DMS 273 (cell line): ENCODE measurements around the gene KIF1A.

Experiments
- DNase-seq: peaks from one replicate; lab custom pipeline; 2025; ENCODE audit not compliant: unreplicated experiment; lab: John Stamatoyannopoulos, UW

The KIF1A gene

GRCh38 chr2:240799033-240799820 lies 20.8 kb downstream of the KIF1A start:
- DNase-seq = no peak

- DNase-seq = no peak
Observed at GRCh38 chr2:240798327-240798905, 21.6 kb downstream of the KIF1A start.

GRCh38 chr2:240797914-240798313 lies 22.1 kb downstream of the KIF1A start:
- DNase-seq = no peak

DNA sequence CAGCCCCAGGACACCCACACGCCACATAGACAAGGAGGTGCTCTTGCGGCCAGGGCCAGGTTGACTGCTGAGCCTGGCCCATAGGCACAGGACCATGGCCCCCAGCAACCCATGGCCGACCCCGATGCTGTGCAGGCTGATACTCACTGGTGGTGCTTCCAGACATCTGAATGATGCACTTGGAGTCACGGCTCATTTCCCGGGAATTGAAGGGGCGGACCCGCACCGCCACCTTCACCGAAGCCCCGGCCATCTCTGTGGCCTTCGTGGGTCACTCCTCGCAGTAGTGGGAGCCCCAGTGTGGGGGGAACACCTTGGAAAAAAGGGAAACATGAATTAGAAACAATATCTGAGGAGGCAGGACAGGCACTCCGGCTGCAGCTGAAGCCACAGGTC lies 22.5 kb downstream of the KIF1A start:
- no peak for DNase-seq

DNA sequence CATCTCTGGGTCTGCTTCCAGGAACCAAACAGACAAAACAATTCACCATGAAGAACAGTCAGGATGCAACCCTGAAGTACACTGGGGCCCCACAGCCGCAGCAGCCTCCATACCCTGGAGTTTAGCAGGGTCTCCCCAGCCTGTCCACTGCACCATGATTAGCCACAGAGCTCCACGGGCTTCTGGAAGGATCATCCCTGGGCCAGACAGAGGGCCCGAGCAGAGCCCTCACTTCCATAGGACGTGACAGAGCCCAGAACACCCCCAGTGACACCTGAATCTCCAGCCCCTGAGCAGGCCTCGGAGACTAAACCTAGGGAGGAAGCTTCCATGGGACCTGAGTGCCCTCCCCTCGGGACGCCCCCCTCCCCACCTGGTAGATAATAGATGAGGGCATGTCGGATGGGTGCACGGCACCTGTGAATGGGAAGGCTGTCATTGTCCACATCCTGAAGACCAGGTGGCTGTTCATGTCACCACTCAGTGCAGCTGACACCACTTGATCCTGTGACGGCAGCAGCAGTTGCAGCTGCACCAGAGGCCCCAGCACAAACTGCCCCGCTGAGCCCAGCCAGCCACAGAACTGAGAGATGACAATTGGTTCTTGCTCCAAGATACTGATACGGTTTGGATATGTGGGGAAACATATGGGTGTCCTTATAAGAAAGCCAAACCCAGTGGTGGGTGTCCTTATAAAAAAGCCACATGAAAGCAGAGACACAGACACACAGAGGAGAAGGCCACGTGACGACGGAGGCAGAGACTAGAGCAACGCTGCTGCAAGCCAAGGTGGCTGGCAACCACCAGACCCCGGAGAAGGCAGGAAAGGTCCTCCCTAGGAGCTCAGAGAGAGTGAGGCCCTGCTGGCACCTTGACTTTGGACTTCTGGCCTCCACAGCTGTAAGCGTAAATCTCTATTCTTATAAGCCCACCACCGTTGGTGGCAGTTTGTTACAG lies 23.2 kb downstream of the KIF1A start:
- DNase-seq = no peak

GRCh38 chr2:240795916-240796510 lies 24.0 kb downstream of the KIF1A start:
- no peak for DNase-seq

GRCh38 chr2:240795454-240795853 lies 24.6 kb downstream of the KIF1A start:
- no peak for DNase-seq

DNA sequence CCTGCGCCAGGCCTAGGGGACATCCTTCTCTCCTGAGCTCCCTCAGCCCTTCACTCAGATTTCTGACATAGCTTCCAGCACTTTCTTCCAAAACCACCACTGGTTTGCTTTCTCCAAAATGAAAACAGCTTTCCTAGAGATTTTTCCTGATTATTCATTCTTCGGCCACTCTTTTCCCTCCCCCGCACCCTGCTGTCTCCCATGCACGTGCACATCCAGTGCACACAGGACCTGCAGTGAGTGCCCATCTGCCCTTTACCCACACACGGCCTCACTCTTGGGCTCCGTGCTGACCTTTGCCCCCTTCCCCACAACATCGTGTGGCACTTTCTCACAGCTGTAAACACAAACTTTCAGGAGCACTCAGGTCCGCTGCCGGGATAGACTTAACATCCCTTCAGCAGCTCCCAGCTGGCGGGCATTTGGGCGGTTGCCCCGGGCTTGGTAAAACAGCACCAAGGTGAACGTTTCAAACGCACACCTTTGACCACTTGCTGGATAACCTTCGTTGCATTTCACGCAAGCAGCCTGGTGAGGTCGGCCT lies 25.8 kb downstream of the KIF1A start:
- no peak for DNase-seq

GRCh38 chr2:240793313-240794177 lies 26.5 kb downstream of the KIF1A start:
- DNase-seq = no peak

DNA sequence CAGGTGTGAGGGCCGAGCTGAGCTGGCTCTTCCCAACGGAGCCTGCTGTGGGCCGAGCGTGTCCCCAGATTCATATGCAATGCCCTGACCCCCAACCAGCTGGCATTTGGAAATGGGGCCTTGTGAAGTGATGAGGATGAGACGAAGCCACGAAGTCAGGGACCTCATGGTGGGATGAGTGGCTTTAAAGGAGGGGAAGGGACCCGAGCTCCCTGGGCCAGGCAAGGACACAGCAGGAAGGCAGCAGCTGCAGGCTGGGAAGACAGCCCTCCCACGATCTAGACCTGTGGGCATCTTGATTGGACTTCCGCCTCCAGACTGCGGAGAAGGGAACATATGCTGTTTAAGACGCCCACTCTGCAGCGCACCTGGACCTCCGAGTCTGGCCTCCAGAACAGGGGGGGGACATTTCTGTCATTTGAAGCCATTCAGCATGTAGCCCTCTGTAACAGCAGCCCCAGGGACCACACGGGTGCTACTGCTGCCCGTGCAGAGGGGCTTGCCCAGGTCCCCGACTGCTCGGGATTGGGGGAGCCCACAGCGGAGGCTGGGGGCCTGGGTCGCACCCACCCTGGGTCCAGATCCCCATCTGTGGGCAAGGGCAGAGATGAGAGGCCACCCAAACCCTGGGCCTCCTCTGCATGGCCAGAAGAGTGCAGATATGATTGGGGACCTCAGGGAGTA lies 27.2 kb downstream of the KIF1A start:
- peak; percentile 30 for DNase-seq

DNA sequence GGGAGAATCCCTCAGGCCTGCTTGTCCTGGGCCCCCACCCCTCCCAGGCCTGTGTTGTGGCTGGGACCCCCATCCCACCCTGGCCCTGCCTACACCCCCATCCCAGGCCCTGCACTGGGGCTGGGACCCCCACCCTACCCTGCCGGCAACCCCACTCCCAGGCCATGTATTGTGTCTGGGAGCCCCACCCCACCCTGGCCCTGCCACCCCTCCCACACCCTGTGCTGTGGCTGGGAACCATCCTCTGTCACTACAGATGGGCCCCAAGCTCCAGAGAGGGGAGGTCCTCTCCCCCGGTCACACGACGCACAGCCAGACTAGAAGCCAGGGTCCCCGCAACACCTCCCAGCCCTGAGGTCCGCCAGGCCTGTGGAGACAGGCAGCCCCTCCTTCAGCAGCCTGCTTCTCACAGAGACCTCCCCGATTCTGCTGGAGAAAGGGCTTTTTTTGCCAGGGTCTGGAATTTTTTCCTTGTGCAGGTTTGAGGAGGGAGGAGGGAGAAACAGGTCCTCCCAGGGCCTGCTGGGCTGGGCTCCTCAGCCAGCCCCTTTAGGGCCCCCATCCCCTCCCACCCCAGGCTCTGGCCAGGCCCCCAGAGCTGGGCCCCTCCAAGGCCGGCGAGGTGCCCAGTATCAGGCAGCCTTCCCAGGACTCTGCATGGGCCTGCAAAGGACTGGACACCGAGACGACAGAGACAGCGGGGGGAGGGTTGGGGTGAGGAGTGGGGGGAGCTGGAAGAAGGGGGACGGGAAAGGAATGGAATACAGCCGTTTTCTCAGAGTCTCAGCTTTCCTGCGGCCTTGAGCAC lies 28.0 kb downstream of the KIF1A start:
- DNase-seq = no peak

- DNase-seq = no peak
Observed at GRCh38 chr2:240791221-240791800, 28.7 kb downstream of the KIF1A start.

GRCh38 chr2:240790370-240791220 lies 29.4 kb downstream of the KIF1A start:
- DNase-seq = no peak

- DNase-seq = no peak
Observed at GRCh38 chr2:240789501-240790369, 30.3 kb downstream of the KIF1A start.

DNA sequence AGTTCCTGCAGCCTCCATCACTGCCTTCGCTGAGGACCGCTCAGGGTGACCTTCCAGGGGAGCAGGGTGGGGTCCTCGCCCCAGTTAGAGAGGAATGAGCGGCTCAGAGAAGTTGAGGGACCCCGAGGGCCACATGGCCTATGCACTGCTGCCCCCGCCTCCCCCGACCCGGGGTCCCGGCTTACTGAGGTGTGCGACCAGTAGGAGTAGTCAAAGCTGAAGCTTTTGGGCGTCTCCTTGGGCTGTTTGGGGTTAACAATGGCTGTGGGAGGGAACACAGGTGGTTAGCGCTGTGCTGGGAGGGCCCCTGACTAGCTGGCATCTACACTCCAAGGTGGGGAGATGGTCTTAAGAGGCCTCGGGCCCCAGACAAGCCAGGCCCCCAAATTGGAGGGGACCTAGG lies 31.0 kb downstream of the KIF1A start:
- DNase-seq = no peak

- DNase-seq = no peak
Observed at GRCh38 chr2:240788482-240788881, 31.5 kb downstream of the KIF1A start.
